Keratinocyte (primary cell): ENCODE measurements around the gene RNF152. TPM values are rescaled to one million over a fixed set of nuclear protein-coding genes. Genes with fewer than 3 reads are reported as not detected.

Experiments used
- DNase-seq: peaks from one replicate; pipeline ENCODE4 v3.0.0-alpha.2; 2011; ENCODE audit warnings: low read depth, missing footprints, low spot score
- FAIRE-seq: peaks from 2 replicates; lab custom pipeline; 2011; peaks lifted over from hg19 to GRCh38; lab: Jason Lieb, UNC
- H2AFZ ChIP-seq: 2 replicates; pipeline ENCODE4 v1.6.0; 2012; ENCODE audit warnings: low read length, control low read depth, inconsistent platforms; ENCODE audit not compliant: control insufficient read depth
- H3K27ac ChIP-seq: 2 replicates; pipeline ENCODE4 v1.5.1; 2011; ENCODE audit warnings: low read length; ENCODE audit not compliant: control insufficient read depth, insufficient read depth
- H3K27me3 ChIP-seq: 3 replicates; pipeline ENCODE4 v1.6.0; 2011; ENCODE audit warnings: low read length; ENCODE audit not compliant: control insufficient read depth, insufficient read depth; ENCODE audit errors: extremely low read depth
- H3K36me3 ChIP-seq, 2 experiments: 2 replicates in 1 of 2; 3 replicates in 1 of 2; pipeline ENCODE4 v1.5.1; 2011; ENCODE audit warnings: low read length in 2 of 2, mild to moderate bottlenecking in 1 of 2; ENCODE audit not compliant: control insufficient read depth in 2 of 2, insufficient read depth in 2 of 2; ENCODE audit errors: extremely low read depth in 1 of 2
- H3K4me1 ChIP-seq: 3 replicates; pipeline ENCODE4 v1.5.1; 2011; ENCODE audit warnings: low read length; ENCODE audit not compliant: control insufficient read depth, insufficient read depth; ENCODE audit errors: extremely low read depth
- H3K4me2 ChIP-seq: 3 replicates; pipeline ENCODE4 v1.6.0; 2011; ENCODE audit warnings: low read depth, low read length; ENCODE audit not compliant: control insufficient read depth, insufficient read depth; ENCODE audit errors: extremely low read depth
- H3K4me3 ChIP-seq, 3 experiments: fragments of 200-600 bp in 1 of 3; sonication (generic) in 1 of 3; 2 replicates in 2 of 3; 3 replicates in 1 of 3; pipeline ENCODE4 v1.5.1; 2011 to 2016; ENCODE audit warnings: low read length in 3 of 3, mild to moderate bottlenecking in 3 of 3, control low read depth in 2 of 3, inconsistent platforms in 1 of 3, low read depth in 1 of 3, mixed read lengths in 1 of 3, mixed run types in 1 of 3, moderate library complexity in 1 of 3; ENCODE audit not compliant: control insufficient read depth in 2 of 3, insufficient read depth in 2 of 3; ENCODE audit errors: extremely low read depth in 1 of 3
- H3K79me2 ChIP-seq: 2 replicates; pipeline ENCODE4 v1.6.0; 2012; ENCODE audit warnings: low read length; ENCODE audit not compliant: control insufficient read depth, insufficient read depth
- H3K9ac ChIP-seq: 3 replicates; pipeline ENCODE4 v1.6.0; 2011; ENCODE audit warnings: low read length; ENCODE audit not compliant: control insufficient read depth, insufficient read depth; ENCODE audit errors: extremely low read depth
- H3K9me1 ChIP-seq: 3 replicates; pipeline ENCODE4 v1.6.0; 2011; ENCODE audit warnings: low read length; ENCODE audit not compliant: control insufficient read depth, insufficient read depth; ENCODE audit errors: extremely low read depth
- H3K9me3 ChIP-seq: 2 replicates; pipeline ENCODE4 v1.5.1; 2012; ENCODE audit warnings: low read depth, low read length; ENCODE audit not compliant: control insufficient read depth
- H4K20me1 ChIP-seq: 3 replicates; pipeline ENCODE4 v1.6.0; 2011; ENCODE audit warnings: low read length; ENCODE audit not compliant: control insufficient read depth, insufficient read depth; ENCODE audit errors: extremely low read depth
- EZH2 ChIP-seq: IDR thresholded peaks from one replicate; pipeline ENCODE4 v1.6.1; 2012; ENCODE audit warnings: inconsistent platforms, mild to moderate bottlenecking, low read length, moderate library complexity
- dilution Hi-C: fragments of 300-500 bp; cut with MboI; formaldehyde crosslinking; loops from one replicate; pipeline ENCODE4 v1.7.0; 2020; ENCODE audit warnings: low sequenced_read_pairs; ENCODE audit not compliant: extremely low pct_ligation_motif_present
- polyA plus RNA-seq, 5 experiments: library from polyadenylated mRNA; depleted of rRNA in 3 of 5; stranded (reverse) in 3 of 5; stranded (forward) in 1 of 5; unstranded in 1 of 5; fragments of >200 nt; gene quantifications; 1 replicate in 1 of 5; 2 replicates in 3 of 5; 3 replicates in 1 of 5; pipeline versions ENCODE4 v1.2.1 to v1.2.3, GENCODE V29; 2011 to 2012; ENCODE audit warnings: missing spikeins in 2 of 5, low read depth in 1 of 5, low replicate concordance in 1 of 5
- TF ChIP-seq, protein P1 (sequence below), 3 experiments: IDR thresholded peaks in 1 of 3; conservative IDR thresholded peaks in 1 of 3; optimal IDR thresholded peaks in 1 of 3; 2 replicates in 2 of 3; 3 replicates in 1 of 3; pipeline versions ENCODE3 to v1.5.1; 2011; ENCODE audit warnings: low read length in 3 of 3, mild to moderate bottlenecking in 3 of 3, moderate library complexity in 2 of 3, control low read depth in 1 of 3, inconsistent platforms in 1 of 3; ENCODE audit not compliant: insufficient read depth in 2 of 3; ENCODE audit errors: extremely low read depth in 1 of 3

Gene RNF152
- polyA plus RNA-seq, 1 donor (not counting 4 experiments of a cell fraction or from before 2014, with no cell fraction given): 10.1 TPM

DNA sequence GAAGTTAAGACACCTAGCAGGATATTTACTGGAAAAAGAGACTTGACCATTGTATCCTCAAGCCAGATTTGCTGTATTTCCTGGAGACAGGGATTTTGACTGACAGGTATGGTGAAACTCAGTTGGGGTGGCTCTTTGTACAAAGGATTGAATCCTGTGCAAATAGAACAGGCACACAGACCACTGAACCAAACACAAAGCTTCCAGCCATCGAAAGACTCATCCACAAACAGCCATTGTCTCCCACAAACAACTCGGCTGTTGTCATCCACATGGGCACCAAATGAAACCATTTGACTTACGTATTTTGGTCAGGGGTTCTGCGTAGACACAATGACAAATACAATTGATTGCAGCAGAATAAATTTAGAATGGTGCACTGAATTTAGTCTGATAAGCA lies 15.9 kb downstream of the RNF152 start:
- no peak overlapping the region for H3K9ac ChIP-seq
- no peaks in the 10 kb centered on the region for H3K9me1 ChIP-seq
- DNase-seq (no peak), FAIRE-seq (no peak)
- H3K4me2 ChIP-seq: no peak overlapping the region
- H3K4me3 ChIP-seq: no peak overlapping the region
- peaks cover 0 to 13% of the 10 kb centered on the region in 2 experiments for H3K36me3 ChIP-seq
- dilution Hi-C loops: no loop called here
- peaks cover 35% of the 10 kb centered on the region for H3K79me2 ChIP-seq
- H3K27me3 ChIP-seq: no peaks in the 10 kb centered on the region
- no peak overlapping the region for H2AFZ ChIP-seq
- no peak overlapping the region for H3K27ac ChIP-seq
- H4K20me1 ChIP-seq: no peaks in the 10 kb centered on the region
- H3K9me3 ChIP-seq: no peaks in the 10 kb centered on the region
- TF ChIP-seq, protein P1, sequence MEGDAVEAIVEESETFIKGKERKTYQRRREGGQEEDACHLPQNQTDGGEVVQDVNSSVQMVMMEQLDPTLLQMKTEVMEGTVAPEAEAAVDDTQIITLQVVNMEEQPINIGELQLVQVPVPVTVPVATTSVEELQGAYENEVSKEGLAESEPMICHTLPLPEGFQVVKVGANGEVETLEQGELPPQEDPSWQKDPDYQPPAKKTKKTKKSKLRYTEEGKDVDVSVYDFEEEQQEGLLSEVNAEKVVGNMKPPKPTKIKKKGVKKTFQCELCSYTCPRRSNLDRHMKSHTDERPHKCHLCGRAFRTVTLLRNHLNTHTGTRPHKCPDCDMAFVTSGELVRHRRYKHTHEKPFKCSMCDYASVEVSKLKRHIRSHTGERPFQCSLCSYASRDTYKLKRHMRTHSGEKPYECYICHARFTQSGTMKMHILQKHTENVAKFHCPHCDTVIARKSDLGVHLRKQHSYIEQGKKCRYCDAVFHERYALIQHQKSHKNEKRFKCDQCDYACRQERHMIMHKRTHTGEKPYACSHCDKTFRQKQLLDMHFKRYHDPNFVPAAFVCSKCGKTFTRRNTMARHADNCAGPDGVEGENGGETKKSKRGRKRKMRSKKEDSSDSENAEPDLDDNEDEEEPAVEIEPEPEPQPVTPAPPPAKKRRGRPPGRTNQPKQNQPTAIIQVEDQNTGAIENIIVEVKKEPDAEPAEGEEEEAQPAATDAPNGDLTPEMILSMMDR (optimal IDR thresholded peaks at IDR 0.05 in 1 of 3, IDR thresholded peaks at IDR 0.05 in 1 of 3, conservative IDR thresholded peaks at IDR 0.05 in 1 of 3; ENCODE audit: extremely low read depth in 1 of 3, insufficient read depth in 2 of 3, low read length in 3 of 3): no peak
- no peak for TF ChIP-seq EZH2
- H3K4me1 ChIP-seq: no peaks in the 10 kb centered on the region

DNA sequence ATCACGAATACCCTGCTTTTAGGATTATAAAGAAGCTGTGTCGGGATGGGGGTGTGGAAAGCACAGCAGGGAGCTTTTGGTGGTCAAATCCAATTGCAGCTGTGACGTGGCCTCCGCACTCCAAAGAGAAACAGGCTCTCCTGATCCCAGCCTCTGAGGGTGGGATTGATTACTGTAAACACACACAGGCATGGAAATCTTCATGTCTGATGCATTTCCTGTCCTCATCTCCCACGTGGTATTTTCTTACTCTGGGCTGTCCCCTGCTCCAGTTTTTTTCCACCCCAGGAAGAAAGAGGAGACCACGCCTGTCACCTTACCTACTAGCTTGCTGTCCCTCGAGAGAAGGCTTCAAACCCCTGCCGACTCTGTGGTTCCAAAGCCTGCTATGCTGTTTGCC lies 22.7 kb downstream of the RNF152 start:
- H3K4me3 ChIP-seq: no peak overlapping the region
- no peak overlapping the region for H3K9ac ChIP-seq
- no peaks in the 10 kb centered on the region for H4K20me1 ChIP-seq
- dilution Hi-C loops: no loop called here
- no peaks in the 10 kb centered on the region for H3K36me3 ChIP-seq
- no peak overlapping the region for H3K27ac ChIP-seq
- DNase-seq (no peak), FAIRE-seq (no peak)
- H2AFZ ChIP-seq: no peak overlapping the region
- peaks cover 2% of the 10 kb centered on the region for H3K9me1 ChIP-seq
- TF ChIP-seq, protein P1 (optimal IDR thresholded peaks at IDR 0.05 in 1 of 3, IDR thresholded peaks at IDR 0.05 in 1 of 3, conservative IDR thresholded peaks at IDR 0.05 in 1 of 3; ENCODE audit: extremely low read depth in 1 of 3, insufficient read depth in 2 of 3, low read length in 3 of 3): no peak
- no peak for TF ChIP-seq EZH2
- H3K4me2 ChIP-seq: no peak overlapping the region
- H3K79me2 ChIP-seq: peaks cover 15% of the 10 kb centered on the region
- no peaks in the 10 kb centered on the region for H3K27me3 ChIP-seq
- no peaks in the 10 kb centered on the region for H3K4me1 ChIP-seq
- H3K9me3 ChIP-seq: no peaks in the 10 kb centered on the region
